Ecto neural progenitor cell (in vitro differentiated cells): ENCODE results near the gene CCL1.

Experiments used
- DNase-seq: peaks from one replicate; pipeline ENCODE4 v3.0.0-alpha.2; 2018; ENCODE audit warnings: low spot score

Gene CCL1, protein sequence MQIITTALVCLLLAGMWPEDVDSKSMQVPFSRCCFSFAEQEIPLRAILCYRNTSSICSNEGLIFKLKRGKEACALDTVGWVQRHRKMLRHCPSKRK

DNA sequence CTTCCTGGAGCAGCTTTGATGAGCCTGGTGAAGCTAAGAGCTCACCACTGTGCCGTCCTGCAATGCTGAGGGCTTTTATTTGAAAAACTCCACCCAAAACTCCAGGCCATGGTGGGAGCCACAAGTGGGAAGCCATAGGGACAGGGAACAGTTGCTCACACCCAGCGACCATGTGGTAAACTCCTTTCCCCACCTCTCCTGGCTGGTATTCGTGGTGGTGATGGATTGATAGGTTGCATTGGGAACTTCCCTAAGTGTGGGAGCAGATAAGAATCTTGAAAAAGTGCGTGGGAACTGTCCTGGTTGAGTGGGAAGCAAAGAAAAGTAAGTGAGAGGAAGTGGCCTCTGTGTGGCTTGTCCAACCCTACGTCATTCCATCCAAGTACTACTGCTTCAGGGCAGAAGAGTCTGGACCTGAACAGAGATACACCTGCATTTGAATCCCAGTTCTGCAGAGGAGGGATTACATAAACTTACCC, at the start of gene CCL1:
Gene CCL1, minus strand, starts transcription at position 51 of the 479 bp plus-strand sequence. CDS start 72 bp downstream, outside the sequence.
- no peak for DNase-seq

- DNase-seq: no peak
These were observed 49.5 kb upstream of the CCL1 start for GRCh38 chr17:34412534-34412933.

DNA sequence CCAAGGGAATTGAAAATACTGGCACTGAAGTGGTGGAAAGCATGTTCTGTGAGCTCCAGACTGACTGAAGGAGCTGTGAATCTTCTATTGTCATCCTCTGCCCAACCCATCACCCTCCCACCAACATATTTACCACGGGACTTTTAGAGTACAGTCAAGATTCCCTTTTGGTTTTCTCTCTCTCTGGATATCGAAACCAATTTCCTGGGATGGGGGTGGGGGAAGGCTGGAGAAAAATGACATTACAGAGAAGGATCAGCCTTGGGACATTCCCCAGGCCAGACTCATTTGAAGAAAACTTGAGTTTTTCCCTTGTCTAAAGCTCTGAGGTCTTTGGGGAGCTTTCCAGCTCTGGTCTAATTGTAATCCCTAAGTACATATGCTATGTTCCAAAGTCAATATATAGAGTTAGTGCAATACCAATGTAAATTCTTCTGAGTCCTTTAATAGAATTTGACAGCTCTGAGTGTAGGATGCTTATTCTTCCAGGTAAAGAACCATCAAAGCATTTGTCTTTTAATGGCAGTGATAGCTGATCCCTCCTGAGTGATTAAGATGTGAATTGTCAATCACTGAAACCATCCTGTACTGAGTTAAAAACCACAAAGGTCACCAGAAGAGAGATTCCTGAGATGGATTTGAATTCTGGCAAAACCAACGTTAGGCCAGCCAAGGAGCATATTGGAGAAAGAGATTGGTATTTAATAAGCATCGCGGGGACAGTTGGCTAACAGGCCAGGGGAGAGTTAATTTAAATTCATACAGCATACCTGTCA, 48.8 kb upstream of the CCL1 start:
- DNase-seq: no peak

- DNase-seq: no peak
These were observed 46.3 kb upstream of the CCL1 start for GRCh38 chr17:34409352-34409751.

GRCh38 chr17:34408439-34408838, 45.4 kb upstream of the CCL1 start:
- DNase-seq: no peak

GRCh38 chr17:34406226-34406625, 43.2 kb upstream of the CCL1 start:
- no peak for DNase-seq

GRCh38 chr17:34403006-34403405, 40.0 kb upstream of the CCL1 start:
- no peak for DNase-seq

DNA sequence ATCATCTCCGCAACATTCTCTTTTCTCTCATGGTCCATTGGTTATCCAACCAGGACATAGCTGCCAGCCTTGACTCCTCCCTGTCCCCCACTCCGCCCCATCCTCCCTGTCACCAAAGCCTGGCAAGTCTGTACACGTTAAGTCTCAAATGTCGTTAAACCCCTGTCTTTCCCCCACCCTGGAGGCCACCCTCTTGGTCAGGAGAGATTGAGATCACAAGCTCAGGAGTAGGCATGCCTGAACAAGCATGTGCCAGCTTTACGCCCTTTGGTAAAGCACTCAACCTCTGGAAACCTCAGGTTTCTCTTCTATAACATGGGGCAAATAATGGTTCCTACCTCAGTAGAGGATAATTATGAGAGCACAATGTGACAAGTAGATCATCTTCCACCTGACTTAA, 38.1 kb upstream of the CCL1 start:
- peak; percentile 24 for DNase-seq

GRCh38 chr17:34400301-34400931, 37.4 kb upstream of the CCL1 start:
- no peak for DNase-seq

DNA sequence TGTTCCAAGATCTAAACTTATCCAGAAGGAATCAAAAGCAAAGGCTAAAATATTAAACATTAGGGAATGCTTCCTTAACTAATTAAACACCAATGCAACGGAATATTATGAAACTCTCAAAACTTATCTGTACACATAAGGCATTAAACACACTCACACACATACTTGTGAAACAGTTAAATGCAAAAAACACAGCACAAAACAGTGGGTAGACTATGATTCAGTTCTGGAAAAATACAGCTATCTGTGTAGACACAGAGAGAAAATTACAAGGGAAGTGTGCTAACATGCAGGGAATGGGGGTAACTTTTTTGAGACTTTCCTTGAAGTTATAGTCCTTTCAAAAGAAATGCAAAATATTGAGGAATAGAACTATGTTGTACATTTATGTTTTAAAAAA, 36.7 kb upstream of the CCL1 start:
- DNase-seq: no peak

DNA sequence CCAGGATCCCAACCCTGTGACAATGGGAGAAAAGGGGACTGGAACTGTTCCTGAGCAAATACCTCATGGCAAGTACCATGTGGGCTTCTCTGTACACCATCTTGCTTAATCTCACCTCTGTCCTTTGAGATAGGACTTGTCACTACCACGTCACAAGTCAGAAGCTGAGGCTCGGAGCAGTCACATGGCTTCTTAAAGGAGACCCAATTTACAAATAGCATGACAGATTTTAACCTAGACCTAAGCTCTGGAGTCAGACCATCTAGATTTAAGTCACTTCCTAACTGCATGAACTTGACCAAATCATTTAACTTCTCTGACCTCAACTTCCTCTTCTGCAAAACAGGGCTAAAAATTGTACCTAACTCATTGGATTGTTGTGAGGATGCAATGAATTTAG, 36.0 kb upstream of the CCL1 start:
- DNase-seq: no peak

DNA sequence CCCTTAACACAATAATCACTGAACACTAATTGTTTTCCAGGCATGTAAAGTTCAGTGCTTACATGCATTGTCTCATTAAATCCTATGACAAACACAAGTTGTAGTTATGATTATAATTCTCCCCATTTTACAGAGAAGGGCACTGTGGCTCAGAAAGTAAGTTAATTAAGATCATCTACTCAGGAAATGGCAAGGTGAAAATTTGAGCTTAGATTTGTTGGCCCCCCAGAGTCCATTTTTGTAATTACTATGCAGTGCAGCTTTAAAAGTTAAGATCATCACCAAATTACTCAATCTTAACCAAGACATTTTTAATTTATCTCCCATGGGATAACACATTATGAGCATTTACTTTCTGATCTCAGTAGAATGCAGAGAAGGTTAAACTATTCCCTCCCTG, 34.2 kb upstream of the CCL1 start:
- no peak for DNase-seq

- no peak for DNase-seq
These were observed 30.4 kb upstream of the CCL1 start for GRCh38 chr17:34393401-34393800.

DNA sequence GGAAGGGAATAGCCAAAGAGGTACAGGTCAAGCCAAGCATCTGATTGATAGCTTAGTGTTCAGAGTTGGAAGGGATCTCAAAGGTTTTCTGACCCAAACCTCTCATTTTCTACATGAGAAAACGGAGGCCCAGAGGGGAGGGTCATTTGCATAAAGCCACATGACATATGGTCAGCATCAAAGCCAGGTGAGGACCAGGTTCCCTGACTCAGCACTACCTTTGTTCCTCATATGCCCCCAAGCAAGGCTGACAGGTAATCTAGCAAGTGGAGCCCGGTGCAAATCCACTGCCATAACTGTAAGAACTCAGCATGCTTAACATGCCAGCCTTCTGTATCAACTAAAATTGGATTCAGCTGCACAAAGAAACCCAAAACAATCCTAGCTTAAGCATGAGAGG, 28.2 kb upstream of the CCL1 start:
- no peak for DNase-seq

DNA sequence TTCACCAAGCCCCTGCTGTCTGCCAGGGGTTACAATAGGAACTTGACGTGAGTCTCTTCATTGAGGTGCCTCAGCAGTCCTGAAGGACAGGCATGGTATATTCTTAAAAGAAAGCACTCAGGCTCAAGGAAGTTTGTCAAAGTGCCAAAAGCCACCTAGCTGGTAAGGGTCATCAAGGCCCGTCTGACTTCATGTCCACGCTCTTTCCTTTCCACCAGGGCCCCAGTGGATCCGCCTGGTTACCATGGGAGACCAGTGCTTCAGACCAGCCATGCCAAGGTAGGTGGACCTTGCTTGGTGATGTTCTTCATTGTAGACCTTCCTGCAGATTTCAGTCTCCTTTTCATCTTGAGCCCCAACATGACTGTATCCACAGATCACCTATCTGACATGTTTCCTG, 27.6 kb upstream of the CCL1 start:
- no peak for DNase-seq

DNA sequence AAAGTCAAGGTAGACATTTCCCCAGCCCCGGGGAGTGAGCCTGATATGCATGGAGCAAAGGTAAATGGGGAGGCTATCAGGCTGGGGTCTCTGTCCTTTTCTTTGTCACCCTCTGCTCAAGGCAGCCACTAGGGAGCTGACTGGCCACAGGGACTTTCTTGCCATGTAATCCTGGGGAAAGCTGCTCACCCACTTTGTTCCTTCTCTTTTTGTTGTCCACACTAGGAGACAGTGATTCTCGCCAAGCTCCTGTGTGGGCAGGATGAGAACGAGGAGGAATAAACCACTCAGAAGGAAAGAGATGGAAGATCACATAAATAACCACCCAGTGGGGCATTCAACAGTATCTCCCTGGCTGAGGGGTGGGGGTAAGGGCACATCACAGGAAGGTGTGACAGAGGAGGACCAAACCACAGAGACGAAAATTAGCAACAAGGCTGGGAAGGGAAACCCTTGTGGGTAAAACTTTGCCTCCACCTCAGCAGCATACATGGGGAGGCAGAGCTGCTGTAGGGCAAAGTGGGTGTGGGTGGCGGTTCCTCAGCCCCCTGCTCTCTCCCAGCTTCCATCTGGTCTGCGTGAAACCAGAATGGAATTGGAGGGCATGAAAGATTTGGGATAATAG, 26.2 kb upstream of the CCL1 start:
- no peak for DNase-seq

DNA sequence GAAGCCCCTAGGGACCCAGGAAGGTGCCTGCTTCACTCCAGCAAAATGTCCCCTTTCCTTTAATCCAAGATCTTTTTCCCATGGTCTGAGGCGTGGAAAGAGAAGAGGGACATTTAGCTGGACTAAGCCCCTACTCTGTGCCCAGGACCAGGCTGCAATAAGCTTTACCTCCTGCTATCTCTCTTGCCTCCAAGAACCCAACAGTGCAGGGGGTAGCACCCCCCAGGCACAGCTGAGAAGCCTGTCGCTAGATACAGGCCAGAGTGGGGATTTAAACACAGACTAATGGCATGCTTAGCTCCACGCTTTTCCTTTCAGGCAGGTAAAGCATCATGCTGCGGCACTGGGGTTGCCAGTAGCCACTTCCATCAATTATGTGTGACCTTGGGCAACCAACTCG, 24.5 kb upstream of the CCL1 start:
- peak; percentile 27 for DNase-seq

DNA sequence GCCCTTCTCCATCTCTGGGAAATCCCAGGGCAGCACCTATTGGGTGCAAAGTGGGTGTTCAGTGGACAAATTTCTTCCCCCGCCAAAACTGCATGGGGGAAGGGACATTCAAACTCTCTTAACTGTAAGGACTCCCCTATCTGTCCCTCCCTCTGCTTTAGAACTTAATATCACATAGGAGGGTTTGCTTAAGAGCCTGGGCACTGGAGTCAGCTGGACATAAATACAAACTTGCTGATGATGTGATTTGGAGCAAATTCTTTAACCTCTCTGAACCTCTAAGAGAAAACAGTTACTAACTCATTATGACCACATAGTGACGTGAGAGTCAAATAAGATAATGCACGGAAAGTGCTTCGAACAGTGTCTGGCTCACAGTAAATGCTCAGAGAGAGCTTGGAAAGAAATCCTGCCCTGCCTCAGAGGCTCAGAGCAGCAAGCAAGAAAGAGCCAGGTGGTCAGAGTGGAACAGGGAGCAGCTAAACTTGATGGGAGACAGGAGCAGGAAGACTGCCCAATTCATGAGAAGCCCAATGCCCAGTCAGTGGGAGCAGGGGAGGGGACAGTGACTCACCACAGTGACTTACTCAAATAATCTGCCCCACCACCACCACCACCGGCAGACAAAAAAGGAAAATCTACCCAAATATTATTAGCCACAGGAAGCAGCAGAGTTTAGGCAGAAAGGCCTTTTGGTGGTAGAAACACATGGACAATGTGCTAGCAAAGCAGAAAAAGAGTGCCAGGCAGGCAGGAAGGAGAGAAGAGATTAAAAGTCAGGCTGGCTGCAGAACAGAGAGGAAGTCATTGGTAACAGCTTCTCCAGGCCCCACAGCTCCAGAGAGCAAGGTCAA, 23.9 kb upstream of the CCL1 start:
- peak; percentile 34 for DNase-seq

DNA sequence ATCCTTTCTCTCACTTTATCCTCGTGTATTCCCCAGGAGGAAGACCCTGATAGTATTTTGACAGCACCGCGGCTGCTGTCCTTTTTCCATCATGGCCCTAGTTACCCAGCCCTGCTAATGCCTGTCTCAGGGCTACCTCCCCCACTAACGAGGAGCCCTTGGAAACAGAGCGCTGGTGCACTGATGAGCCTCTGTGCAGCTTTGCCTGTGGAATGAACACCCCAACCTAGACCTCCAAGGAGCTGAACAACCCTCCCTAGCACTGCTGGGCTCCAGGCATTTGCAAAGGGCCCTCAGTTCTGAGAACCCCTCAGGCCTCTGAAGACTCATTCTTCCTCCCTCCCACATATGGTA, 23.3 kb upstream of the CCL1 start:
- DNase-seq: peak; percentile 29

GRCh38 chr17:34384822-34385605, 22.0 kb upstream of the CCL1 start:
- no peak for DNase-seq

DNA sequence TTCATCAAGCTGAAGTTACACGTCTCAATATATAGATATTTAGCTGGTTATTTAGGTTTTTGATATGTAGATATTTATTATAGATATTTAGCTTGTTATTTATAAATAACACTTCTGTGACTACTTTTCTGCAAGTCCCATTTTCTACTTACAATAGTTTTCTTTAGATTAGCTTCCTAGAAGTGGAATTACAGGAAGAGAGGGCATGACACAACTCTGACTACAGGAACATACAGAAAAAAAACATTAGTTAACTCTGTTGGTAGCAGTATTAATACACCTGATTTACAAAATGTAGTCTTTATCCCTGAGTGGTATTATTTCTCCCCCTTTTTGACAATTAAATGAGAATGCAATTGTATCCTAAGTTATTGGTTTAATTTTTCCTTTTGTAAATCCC, 21.2 kb upstream of the CCL1 start:
- no peak for DNase-seq
